Neuronal stem cell (in vitro differentiated cells): Measurements from ENCODE around the gene ARID4B.

Experiments
- DNase-seq: peaks from one replicate; pipeline ENCODE4 v3.0.0-alpha.2; 2013; ENCODE audit warnings: low spot score
- H2AFZ ChIP-seq: one replicate; pipeline ENCODE4 v1.6.1; 2013; ENCODE audit warnings: mild to moderate bottlenecking, low read length, inconsistent platforms
- H2AK5ac ChIP-seq: 2 replicates; pipeline ENCODE4 v1.6.1; 2013; ENCODE audit warnings: low read depth, mild to moderate bottlenecking, inconsistent platforms, low read length, moderate library complexity, mixed read lengths
- H2BK120ac ChIP-seq: 2 replicates; pipeline ENCODE4 v1.6.1; 2013; ENCODE audit warnings: low read depth, mild to moderate bottlenecking, inconsistent platforms, low read length, moderate library complexity, mixed read lengths
- H2BK12ac ChIP-seq: one replicate; pipeline ENCODE4 v1.6.1; 2013; ENCODE audit warnings: low read length, inconsistent platforms
- H2BK15ac ChIP-seq: 2 replicates; pipeline ENCODE4 v1.6.1; 2013; ENCODE audit warnings: mild to moderate bottlenecking, low read length, inconsistent platforms, mixed read lengths
- H2BK5ac ChIP-seq: one replicate; pipeline ENCODE4 v1.6.1; 2013; ENCODE audit warnings: inconsistent platforms, mild to moderate bottlenecking, low read length, moderate library complexity
- H3K14ac ChIP-seq: one replicate; pipeline ENCODE4 v1.6.1; 2013; ENCODE audit warnings: low read length, inconsistent platforms
- H3K18ac ChIP-seq: 2 replicates; pipeline ENCODE4 v1.6.1; 2013; ENCODE audit warnings: low read length, inconsistent platforms
- H3K23ac ChIP-seq: 2 replicates; pipeline ENCODE4 v1.6.1; 2013; ENCODE audit warnings: low read depth, mild to moderate bottlenecking, mixed read lengths, low read length, inconsistent platforms; ENCODE audit not compliant: poor library complexity
- H3K27ac ChIP-seq: replicated peaks from 3 replicates; pipeline ENCODE4 v1.5.1; 2013; ENCODE audit warnings: low read length, inconsistent platforms
- H3K27me3 ChIP-seq, 3 experiments: 2 replicates each; pipeline ENCODE4 v1.6.1; 2013; ENCODE audit warnings: low read length in 3 of 3, mild to moderate bottlenecking in 2 of 3, inconsistent platforms in 1 of 3, low read depth in 1 of 3, mixed read lengths in 1 of 3, moderate library complexity in 1 of 3; ENCODE audit not compliant: control insufficient read depth in 3 of 3, insufficient read depth in 3 of 3
- H3K36me3 ChIP-seq, 2 donors: replicated peaks in 1 of 2; 2 replicates each; pipeline ENCODE4 v1.6.1; 2013; ENCODE audit warnings: low read length in 2 of 2; ENCODE audit not compliant: control insufficient read depth in 2 of 2, insufficient read depth in 2 of 2
- H3K4ac ChIP-seq: 2 replicates; pipeline ENCODE4 v1.6.1; 2013; ENCODE audit warnings: inconsistent platforms, mild to moderate bottlenecking, low read length, moderate library complexity
- H3K4me1 ChIP-seq, 2 donors: 1 replicate in 1 of 2; 2 replicates in 1 of 2; pipeline ENCODE4 v1.6.1; 2013; ENCODE audit warnings: low read length in 2 of 2, low read depth in 1 of 2; ENCODE audit not compliant: control insufficient read depth in 2 of 2, insufficient read depth in 1 of 2
- H3K4me2 ChIP-seq: one replicate; pipeline ENCODE4 v1.6.1; 2013; ENCODE audit warnings: mild to moderate bottlenecking, low read length, inconsistent platforms; ENCODE audit not compliant: insufficient read depth, poor library complexity, severe bottlenecking
- H3K4me3 ChIP-seq, 2 donors: 2 replicates each; pipeline ENCODE4 v1.5.1; 2013; ENCODE audit warnings: low read length in 2 of 2, mild to moderate bottlenecking in 2 of 2, inconsistent platforms in 1 of 2, moderate library complexity in 1 of 2
- H3K79me1 ChIP-seq: one replicate; pipeline ENCODE4 v1.6.1; 2013; ENCODE audit warnings: low read depth, mild to moderate bottlenecking, inconsistent platforms, low read length, moderate library complexity
- H3K9ac ChIP-seq: one replicate; pipeline ENCODE4 v1.6.1; 2013; ENCODE audit warnings: mild to moderate bottlenecking, low read depth, low read length, inconsistent platforms; ENCODE audit not compliant: poor library complexity
- H3K9me3 ChIP-seq, 2 donors: replicated peaks in 1 of 2; 2 replicates each; pipeline versions ENCODE3 to v1.6.1; 2013; ENCODE audit warnings: low read length in 2 of 2, mild to moderate bottlenecking in 2 of 2, inconsistent platforms in 1 of 2, low read depth in 1 of 2, mixed read lengths in 1 of 2, moderate library complexity in 1 of 2; ENCODE audit not compliant: control insufficient read depth in 2 of 2, insufficient read depth in 1 of 2
- H4K8ac ChIP-seq: one replicate; pipeline ENCODE4 v1.6.1; 2013; ENCODE audit warnings: low read depth, mild to moderate bottlenecking, inconsistent platforms, low read length, moderate library complexity
- H4K91ac ChIP-seq: one replicate; pipeline ENCODE4 v1.6.1; 2013; ENCODE audit warnings: low read length, low read depth, mild to moderate bottlenecking, inconsistent platforms; ENCODE audit not compliant: poor library complexity
- WGBS, 2 donors: extraction: QIAGEN DNeasy Blood & Tissue Kit; methylation state at CpG; one replicate each; pipeline ENCODE4 v1.1.7; 2013; ENCODE audit warnings: missing lambda C conversion rate in 2 of 2, mixed read lengths in 1 of 2; ENCODE audit not compliant: insufficient read length in 2 of 2, insufficient replicate concordance in 1 of 2; ENCODE audit errors: extremely low coverage in 2 of 2; 5-methylcytosine and 5-hydroxymethylcytosine counted together

ARID4B gene

GRCh38 chr1:235292790-235293189, 35.2 kb downstream of the ARID4B start:
- Histone ChIP-seq H2BK120ac (no peak overlapping the region), H3K4ac (no peak overlapping the region), H2AK5ac (no peak overlapping the region), H3K23ac (no peak overlapping the region), H2AFZ (no peak overlapping the region), H3K27ac (no peak overlapping the region), H2BK5ac (no peak overlapping the region), H3K36me3 (no peaks in the 10 kb centered on the region), H3K4me2 (no peak overlapping the region), H3K9me3 (peaks cover 2 to 18% of the 10 kb centered on the region in 2 donors), H2BK12ac (no peak overlapping the region), H3K27me3 (no peaks in the 10 kb centered on the region), H3K4me3 (no peak overlapping the region), H3K14ac (no peak overlapping the region), H4K8ac (no peak overlapping the region), H3K4me1 (no peaks in the 10 kb centered on the region), H4K91ac (no peak overlapping the region), H3K79me1 (peaks cover 5% of the 10 kb centered on the region), H3K18ac (no peak overlapping the region), H2BK15ac (no peak overlapping the region), H3K9ac (no peak overlapping the region)
- no peak for DNase-seq
- no CpG with 5 or more reads among the region's 4 CpGs for WGBS, 2 donors

- peaks cover 5% of the 10 kb centered on the region for H3K79me1 ChIP-seq
- no peak overlapping the region for H2BK5ac ChIP-seq
- DNase-seq, result no peak
- no peak overlapping the region for H2BK120ac ChIP-seq
- no peak overlapping the region for H3K4me2 ChIP-seq
- H2AK5ac ChIP-seq, result no peak overlapping the region
- peaks cover 2 to 9% of the 10 kb centered on the region in 2 donors for H3K9me3 ChIP-seq
- H3K4me1 ChIP-seq, result no peaks in the 10 kb centered on the region
- H3K9ac ChIP-seq, result no peak overlapping the region
- H4K8ac ChIP-seq, result no peak overlapping the region
- no peak overlapping the region for H3K23ac ChIP-seq
- H2AFZ ChIP-seq, result no peak overlapping the region
- no peaks in the 10 kb centered on the region for H3K36me3 ChIP-seq
- H2BK15ac ChIP-seq, result no peak overlapping the region
- H3K14ac ChIP-seq, result no peak overlapping the region
- H2BK12ac ChIP-seq, result no peak overlapping the region
- no peak overlapping the region for H3K27ac ChIP-seq
- WGBS, 2 donors, result no CpG with 5 or more reads among the region's 6 CpGs
- H4K91ac ChIP-seq, result no peak overlapping the region
- H3K4me3 ChIP-seq, result no peak overlapping the region
- H3K27me3 ChIP-seq, result no peaks in the 10 kb centered on the region
- H3K18ac ChIP-seq, result no peak overlapping the region
- no peak overlapping the region for H3K4ac ChIP-seq
These were observed 36.3 kb downstream of the ARID4B start for GRCh38 chr1:235291599-235292091.

GRCh38 chr1:235290740-235291502, 37.1 kb downstream of the ARID4B start:
- H3K4me1 ChIP-seq, result no peaks in the 10 kb centered on the region
- peaks cover 2 to 3% of the 10 kb centered on the region in 2 donors for H3K9me3 ChIP-seq
- H2BK5ac ChIP-seq, result no peak overlapping the region
- H3K36me3 ChIP-seq, result no peaks in the 10 kb centered on the region
- no peak overlapping the region for H3K9ac ChIP-seq
- peaks cover 5% of the 10 kb centered on the region for H3K79me1 ChIP-seq
- H2AFZ ChIP-seq, result no peak overlapping the region
- H3K14ac ChIP-seq, result no peak overlapping the region
- no CpG with 5 or more reads among the region's 12 CpGs for WGBS, 2 donors
- no peak overlapping the region for H3K4me3 ChIP-seq
- no peak overlapping the region for H2AK5ac ChIP-seq
- H4K8ac ChIP-seq, result no peak overlapping the region
- H3K23ac ChIP-seq, result no peak overlapping the region
- no peak overlapping the region for H2BK15ac ChIP-seq
- H2BK120ac ChIP-seq, result no peak overlapping the region
- H3K27me3 ChIP-seq, result no peaks in the 10 kb centered on the region
- H4K91ac ChIP-seq, result no peak overlapping the region
- DNase-seq, result no peak
- H3K27ac ChIP-seq, result no peak overlapping the region
- no peak overlapping the region for H2BK12ac ChIP-seq
- H3K4ac ChIP-seq, result no peak overlapping the region
- H3K4me2 ChIP-seq, result no peak overlapping the region
- no peak overlapping the region for H3K18ac ChIP-seq

- no peak overlapping the region for H3K4me2 ChIP-seq
- H3K4me1 ChIP-seq, result no peaks in the 10 kb centered on the region
- no peak overlapping the region for H2BK5ac ChIP-seq
- no peak overlapping the region for H3K4ac ChIP-seq
- no peak overlapping the region for H2BK12ac ChIP-seq
- no peaks in the 10 kb centered on the region for H3K36me3 ChIP-seq
- H3K27me3 ChIP-seq, result no peaks in the 10 kb centered on the region
- no peak overlapping the region for H2BK120ac ChIP-seq
- H3K23ac ChIP-seq, result no peak overlapping the region
- no peak overlapping the region for H3K18ac ChIP-seq
- no peak overlapping the region for H4K8ac ChIP-seq
- H3K4me3 ChIP-seq, result no peak overlapping the region
- H2AK5ac ChIP-seq, result no peak overlapping the region
- no peak for DNase-seq
- no peak overlapping the region for H3K9ac ChIP-seq
- peaks cover 3% of the 10 kb centered on the region for H3K79me1 ChIP-seq
- no peak overlapping the region for H3K14ac ChIP-seq
- H2AFZ ChIP-seq, result no peak overlapping the region
- no peak overlapping the region for H2BK15ac ChIP-seq
- WGBS, 2 donors, result 100% methylated on average over 2 of the region's 12 CpGs; no CpG with 5 or more reads in 1 of the 2 donors
- no peak overlapping the region for H3K27ac ChIP-seq
- H4K91ac ChIP-seq, result no peak overlapping the region
- H3K9me3 ChIP-seq, result peaks cover 0 to 2% of the 10 kb centered on the region in 2 donors
These were observed 37.9 kb downstream of the ARID4B start for GRCh38 chr1:235289859-235290739.
